Measurements from ENCODE around the gene ZNF500.

DNA sequence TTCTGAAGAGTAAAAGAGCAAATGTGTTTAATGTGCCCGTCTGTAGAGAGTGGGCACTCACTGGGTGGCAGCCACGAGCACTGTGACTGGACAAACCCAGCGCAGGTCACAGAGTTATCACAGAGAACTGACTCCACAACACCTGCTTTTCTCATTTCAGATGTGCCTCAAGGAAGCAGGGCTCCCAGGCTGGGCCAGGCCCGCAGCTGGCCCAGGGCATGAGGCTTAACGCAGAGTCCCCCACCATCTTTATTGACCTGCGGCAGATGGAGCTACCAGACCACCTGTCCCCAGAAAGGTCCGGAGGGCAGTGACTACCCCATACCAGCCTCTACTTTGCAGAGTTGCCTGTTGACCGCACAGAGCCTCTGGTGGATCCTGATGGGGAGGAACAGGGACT lies 20.7 kb downstream of the ZNF500 start:
- TF ChIP-seq, protein P1, sequence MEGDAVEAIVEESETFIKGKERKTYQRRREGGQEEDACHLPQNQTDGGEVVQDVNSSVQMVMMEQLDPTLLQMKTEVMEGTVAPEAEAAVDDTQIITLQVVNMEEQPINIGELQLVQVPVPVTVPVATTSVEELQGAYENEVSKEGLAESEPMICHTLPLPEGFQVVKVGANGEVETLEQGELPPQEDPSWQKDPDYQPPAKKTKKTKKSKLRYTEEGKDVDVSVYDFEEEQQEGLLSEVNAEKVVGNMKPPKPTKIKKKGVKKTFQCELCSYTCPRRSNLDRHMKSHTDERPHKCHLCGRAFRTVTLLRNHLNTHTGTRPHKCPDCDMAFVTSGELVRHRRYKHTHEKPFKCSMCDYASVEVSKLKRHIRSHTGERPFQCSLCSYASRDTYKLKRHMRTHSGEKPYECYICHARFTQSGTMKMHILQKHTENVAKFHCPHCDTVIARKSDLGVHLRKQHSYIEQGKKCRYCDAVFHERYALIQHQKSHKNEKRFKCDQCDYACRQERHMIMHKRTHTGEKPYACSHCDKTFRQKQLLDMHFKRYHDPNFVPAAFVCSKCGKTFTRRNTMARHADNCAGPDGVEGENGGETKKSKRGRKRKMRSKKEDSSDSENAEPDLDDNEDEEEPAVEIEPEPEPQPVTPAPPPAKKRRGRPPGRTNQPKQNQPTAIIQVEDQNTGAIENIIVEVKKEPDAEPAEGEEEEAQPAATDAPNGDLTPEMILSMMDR (IDR thresholded peaks at IDR 0.05) = no peak
- no peak for TF ChIP-seq POLR2AphosphoS5 (IDR thresholded peaks at IDR 0.05)
